Measurements from ENCODE around the gene CCNG1.

- TF ChIP-seq, protein P1, sequence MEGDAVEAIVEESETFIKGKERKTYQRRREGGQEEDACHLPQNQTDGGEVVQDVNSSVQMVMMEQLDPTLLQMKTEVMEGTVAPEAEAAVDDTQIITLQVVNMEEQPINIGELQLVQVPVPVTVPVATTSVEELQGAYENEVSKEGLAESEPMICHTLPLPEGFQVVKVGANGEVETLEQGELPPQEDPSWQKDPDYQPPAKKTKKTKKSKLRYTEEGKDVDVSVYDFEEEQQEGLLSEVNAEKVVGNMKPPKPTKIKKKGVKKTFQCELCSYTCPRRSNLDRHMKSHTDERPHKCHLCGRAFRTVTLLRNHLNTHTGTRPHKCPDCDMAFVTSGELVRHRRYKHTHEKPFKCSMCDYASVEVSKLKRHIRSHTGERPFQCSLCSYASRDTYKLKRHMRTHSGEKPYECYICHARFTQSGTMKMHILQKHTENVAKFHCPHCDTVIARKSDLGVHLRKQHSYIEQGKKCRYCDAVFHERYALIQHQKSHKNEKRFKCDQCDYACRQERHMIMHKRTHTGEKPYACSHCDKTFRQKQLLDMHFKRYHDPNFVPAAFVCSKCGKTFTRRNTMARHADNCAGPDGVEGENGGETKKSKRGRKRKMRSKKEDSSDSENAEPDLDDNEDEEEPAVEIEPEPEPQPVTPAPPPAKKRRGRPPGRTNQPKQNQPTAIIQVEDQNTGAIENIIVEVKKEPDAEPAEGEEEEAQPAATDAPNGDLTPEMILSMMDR (conservative IDR thresholded peaks at IDR 0.05 in 1 of 2, IDR thresholded peaks at IDR 0.05 in 1 of 2; ENCODE audit: extremely low read depth in 1 of 2, insufficient read depth in 1 of 2, low read depth in 1 of 2, low read length in 2 of 2) = peak in 1 of 2 donors; percentile 25
- no peak for TF ChIP-seq EZH2 (IDR thresholded peaks at IDR 0.05; ENCODE audit: borderline replicate concordance, low read length)
Observed at GRCh38 chr5:163489055-163489744, 51.8 kb downstream of the CCNG1 start.

Data from mammary epithelial cell (primary cell).